HG02885 (cell line): Measurements from ENCODE around the gene WASHC4.
A peak's percentile ranks its signal among the peaks of the same experiment; 100 is the strongest.

Experiments used
- ATAC-seq: cut with Tn5 transposase; IDR thresholded peaks from one replicate; pipeline ENCODE4 v1.9.1; 2021; ENCODE audit warnings: mild to moderate bottlenecking; ENCODE audit not compliant: unreplicated experiment, poor library complexity

WASHC4 gene, protein sequence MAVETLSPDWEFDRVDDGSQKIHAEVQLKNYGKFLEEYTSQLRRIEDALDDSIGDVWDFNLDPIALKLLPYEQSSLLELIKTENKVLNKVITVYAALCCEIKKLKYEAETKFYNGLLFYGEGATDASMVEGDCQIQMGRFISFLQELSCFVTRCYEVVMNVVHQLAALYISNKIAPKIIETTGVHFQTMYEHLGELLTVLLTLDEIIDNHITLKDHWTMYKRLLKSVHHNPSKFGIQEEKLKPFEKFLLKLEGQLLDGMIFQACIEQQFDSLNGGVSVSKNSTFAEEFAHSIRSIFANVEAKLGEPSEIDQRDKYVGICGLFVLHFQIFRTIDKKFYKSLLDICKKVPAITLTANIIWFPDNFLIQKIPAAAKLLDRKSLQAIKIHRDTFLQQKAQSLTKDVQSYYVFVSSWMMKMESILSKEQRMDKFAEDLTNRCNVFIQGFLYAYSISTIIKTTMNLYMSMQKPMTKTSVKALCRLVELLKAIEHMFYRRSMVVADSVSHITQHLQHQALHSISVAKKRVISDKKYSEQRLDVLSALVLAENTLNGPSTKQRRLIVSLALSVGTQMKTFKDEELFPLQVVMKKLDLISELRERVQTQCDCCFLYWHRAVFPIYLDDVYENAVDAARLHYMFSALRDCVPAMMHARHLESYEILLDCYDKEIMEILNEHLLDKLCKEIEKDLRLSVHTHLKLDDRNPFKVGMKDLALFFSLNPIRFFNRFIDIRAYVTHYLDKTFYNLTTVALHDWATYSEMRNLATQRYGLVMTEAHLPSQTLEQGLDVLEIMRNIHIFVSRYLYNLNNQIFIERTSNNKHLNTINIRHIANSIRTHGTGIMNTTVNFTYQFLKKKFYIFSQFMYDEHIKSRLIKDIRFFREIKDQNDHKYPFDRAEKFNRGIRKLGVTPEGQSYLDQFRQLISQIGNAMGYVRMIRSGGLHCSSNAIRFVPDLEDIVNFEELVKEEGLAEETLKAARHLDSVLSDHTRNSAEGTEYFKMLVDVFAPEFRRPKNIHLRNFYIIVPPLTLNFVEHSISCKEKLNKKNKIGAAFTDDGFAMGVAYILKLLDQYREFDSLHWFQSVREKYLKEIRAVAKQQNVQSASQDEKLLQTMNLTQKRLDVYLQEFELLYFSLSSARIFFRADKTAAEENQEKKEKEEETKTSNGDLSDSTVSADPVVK

DNA sequence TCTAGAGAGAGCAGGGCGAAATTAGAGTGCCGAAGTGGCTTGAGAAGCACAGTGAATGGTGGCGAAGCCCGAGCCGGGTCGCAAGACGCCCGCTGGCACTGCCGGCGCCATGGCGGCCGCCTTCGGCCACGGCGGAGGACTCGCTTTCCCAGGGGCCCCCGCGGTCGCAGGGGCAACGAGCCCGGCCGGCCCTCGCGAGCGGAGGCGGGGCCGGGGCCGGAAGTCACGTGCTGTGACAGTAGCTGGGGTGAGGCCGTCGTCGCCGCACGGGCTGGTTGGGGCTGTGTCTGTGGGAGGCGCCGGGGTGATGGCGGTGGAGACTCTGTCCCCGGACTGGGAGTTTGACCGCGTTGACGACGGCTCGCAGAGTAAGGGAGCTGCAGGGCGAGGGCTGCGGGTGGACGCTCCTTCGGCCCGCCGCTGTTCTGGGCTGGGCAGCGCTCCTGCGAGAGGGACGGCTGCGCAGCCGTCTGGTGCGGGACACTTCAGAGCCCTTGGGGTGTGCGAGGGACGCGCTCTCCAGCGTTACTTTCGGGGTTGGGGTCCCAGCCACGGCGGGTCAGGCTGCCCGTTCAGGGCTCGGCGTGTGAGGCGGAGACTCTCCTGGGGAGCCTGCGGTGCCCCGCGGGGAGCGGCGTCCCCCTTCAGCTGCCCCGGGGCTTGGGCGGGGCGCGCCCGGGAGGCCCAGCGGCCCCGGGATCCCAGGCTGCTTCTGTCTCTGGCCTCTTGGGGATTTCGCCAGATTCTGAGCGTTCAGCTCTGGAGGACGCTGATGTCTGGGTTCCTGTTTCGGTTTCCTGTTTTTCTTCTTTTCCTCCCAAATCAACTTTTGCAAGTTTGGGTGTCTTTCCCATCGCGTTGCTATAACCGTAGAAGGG is at the start of gene WASHC4:
WASHC4 (plus strand) TSS at position 238 of the 878 bp plus-strand sequence; CDS start at position 308, 70 bp downstream.
- ATAC-seq: peak; percentile 90

DNA sequence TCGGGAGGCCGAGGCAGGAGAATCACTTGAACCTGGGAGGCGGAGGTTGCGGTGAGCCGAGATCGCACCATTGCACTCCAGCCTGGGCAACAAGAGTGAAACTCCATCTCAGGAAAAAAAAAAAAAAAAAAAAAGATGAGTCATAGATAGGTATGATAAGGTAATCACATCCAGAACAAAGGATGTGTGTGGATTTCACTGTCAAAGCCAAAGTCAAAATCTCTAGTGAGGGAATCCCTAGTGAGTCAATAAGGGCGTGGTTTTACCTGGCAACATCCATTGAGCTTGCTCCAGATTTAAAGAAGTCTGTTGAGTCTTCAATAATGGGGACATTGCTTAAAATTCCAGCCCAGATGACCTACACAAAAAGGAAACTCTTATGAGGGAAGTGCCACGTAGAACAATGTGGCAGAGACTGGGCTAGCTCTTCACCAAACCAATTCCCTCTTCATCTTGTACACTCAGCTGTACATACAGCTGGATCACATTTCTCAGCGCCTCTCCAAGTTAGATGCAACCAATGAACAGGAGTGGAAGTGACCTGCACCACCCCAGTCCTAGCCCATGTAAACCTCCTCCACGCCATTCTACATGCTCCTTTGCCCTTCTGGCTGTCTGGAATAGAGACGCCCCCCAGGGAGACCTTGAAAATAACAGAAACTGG is 46.7 kb upstream of the WASHC4 start:
- ATAC-seq: no peak

DNA sequence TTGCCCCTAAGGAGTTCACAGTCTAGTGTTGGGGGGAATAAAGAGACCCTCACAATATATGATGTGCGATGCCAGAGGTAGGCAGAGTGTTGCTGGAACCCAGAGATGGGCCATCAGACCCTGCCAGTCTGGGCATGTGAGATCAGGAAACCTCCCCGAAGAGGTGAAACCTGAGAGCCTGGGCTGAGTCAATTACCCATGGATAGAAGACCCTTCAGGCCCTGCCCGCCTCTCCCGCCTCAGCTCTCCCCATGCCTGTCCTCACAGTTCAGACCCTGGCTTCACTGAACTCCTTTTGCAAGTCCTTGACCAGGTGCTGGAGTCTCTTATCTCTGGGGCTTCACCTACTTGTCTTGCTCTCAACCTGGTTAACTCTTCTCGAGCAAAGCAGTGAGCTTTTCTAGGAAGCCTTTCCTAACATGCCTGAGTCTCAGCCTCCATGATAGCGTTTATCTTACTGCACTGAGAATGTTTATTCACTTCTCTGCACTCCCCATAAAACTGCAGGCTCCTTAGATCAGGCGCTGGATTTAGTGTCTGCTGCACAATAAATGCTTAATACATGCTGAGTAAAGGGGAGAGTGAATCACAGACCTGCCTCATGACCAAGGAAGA is 42.9 kb upstream of the WASHC4 start:
- ATAC-seq: no peak

DNA sequence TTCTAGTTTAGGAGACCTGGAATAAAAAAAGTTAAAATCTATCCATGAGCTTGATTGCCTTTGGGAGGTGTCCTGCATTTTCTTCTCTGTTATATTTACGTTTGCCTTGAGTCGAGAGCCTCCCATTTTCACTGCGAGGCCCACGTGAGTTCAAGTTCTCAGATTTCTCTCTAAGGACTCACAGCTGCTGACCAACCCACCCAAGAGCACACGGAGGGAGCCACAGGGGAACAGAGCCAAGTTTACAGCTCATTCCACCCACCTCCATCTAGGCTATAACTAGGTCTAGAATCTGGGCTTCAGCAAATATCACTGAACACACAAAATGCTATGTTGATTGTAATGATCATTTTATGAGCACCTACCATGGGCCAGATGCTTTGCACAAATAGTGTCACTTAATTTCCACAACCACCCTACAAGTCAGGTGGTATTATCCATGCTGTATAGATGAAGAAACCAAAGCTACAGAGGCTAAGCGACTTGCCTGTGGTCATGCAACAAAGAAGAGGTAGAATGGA is 40.0 kb upstream of the WASHC4 start:
- ATAC-seq: no peak

DNA sequence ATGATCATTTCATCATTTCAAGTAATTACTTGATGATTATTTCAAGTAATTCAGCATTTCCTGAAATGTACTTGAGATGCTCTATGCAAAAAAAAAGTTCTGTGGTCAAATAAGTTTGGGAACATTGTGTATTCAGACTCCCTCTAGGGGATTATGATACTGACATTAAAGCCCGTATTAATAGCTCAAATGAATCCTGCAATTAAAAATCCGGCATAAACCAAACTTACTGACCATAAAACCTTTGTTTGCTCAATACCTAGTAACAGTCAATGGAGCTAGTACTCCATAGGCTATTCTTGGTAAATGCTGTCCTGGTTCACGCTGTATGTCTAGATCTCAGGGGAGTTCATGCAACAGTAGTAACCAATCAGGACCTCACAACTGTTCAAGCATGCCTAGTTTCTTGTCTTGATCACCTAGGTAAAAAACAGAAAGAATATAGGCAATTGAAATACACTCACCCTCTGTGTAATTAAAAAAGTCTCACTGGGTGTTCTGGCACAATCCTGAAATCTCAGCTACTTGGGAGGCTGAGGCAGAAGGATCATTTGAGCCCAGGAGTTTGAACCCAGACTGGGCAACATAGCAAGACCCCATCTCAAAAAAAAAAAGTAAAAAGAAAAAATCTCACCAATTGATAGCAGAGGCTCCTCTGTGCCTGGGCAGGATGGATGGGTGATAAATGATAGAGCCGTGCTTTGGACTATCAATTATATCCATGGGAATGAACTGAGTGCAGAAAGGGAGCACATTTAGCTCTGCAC is 37.4 kb upstream of the WASHC4 start:
- no peak for ATAC-seq

DNA sequence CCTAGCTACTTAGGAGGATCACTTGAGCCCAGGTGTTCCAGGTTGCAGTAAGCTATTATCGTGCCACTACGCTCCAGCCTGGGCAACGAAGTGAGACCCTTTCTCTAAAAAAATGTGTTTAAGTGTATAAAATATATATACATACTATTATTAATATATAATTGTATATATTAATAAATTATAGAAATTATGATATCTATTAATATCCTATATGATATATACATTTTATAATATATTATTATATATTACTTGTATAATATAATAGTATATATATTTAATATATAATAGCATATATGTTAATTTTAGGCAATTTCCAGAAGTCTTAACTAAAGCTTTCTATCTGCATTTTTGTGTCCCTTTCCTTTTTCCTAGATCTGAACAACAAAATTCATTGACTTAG is 35.5 kb upstream of the WASHC4 start:
- no peak for ATAC-seq

DNA sequence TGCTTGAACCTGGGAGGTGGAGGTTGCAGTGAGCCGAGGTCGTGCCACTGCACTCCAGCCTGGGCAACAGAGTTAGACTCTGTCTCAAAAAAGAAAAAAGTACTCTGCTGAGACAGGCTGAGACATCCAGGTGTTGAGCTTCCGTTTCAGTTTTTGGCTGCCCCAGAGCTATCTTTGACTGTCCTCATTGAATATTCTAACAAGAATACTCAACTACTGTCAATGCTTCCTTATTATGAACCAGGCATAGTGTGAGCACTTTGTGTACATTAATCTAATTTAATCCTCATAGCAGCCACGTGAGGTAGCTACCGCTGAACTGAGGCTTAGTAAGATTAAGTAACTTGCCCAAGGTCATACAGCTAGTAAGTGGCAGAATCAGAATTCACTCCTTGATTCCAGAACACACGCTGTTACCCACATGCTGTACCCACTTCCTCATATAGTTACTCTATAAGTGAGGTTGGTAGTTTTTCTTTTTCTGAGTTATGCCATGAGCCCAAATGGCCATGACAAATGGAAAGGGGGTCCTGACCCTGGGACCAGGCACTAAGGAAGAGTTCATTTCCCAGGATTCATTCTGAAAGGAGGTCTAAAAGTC is 34.5 kb upstream of the WASHC4 start:
- peak; percentile 59 for ATAC-seq

DNA sequence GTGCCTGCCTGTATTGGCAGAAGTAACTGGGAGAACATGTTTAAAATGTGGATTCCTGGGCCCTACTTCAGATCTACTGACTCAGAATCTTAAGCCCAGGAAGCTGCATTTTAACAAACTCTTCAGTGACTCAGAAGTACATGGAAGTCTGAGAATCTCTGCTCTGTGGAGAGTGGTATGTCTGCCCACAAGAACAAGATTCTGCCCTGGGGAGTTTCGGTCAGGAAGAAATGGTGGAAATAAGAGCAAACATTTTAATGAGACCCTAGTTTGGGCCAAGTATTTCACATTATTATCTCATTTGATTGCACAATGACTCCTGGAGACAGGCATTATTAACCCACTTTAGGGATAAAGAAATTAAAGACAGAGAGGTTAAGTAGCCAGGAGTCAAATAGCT is 31.4 kb upstream of the WASHC4 start:
- ATAC-seq: no peak

DNA sequence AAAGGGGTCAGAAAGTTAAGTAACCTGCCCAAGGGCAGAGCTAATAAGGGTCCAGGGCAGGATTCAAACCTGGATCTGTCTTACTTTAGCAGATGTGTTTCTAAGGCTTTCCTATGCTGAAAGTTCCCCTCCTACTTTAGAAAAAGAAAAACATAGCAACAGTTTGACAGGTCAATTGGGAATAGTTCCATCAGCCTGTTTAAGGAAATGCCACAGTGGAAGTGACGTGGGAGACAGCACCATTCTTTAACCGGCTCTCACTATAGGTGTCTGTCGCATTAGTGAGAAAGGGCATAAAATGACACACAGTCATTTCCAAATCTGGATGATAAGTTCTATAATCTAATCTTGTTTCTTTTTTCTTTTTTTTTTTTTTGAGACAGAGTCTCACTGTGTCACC is 30.6 kb upstream of the WASHC4 start:
- no peak for ATAC-seq

DNA sequence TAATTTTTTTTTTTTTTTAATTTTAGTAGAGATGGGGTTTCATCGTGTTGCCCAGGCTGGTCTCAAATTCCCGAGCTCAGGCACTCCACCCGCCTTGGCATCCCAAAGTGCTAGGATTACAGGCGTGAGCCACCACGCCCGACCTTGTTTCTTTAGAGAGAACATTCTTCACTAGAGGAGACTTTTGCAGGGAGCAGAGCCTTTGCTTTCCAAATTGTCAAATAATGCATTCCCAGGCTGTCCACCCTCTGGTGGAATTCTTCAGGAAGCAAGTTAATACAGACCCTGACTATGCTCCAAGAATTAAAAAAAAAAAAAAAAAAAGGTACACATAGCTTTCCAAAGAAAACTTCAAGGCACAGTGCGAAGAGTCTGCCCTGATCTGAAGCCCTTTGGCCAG is 30.1 kb upstream of the WASHC4 start:
- no peak for ATAC-seq

DNA sequence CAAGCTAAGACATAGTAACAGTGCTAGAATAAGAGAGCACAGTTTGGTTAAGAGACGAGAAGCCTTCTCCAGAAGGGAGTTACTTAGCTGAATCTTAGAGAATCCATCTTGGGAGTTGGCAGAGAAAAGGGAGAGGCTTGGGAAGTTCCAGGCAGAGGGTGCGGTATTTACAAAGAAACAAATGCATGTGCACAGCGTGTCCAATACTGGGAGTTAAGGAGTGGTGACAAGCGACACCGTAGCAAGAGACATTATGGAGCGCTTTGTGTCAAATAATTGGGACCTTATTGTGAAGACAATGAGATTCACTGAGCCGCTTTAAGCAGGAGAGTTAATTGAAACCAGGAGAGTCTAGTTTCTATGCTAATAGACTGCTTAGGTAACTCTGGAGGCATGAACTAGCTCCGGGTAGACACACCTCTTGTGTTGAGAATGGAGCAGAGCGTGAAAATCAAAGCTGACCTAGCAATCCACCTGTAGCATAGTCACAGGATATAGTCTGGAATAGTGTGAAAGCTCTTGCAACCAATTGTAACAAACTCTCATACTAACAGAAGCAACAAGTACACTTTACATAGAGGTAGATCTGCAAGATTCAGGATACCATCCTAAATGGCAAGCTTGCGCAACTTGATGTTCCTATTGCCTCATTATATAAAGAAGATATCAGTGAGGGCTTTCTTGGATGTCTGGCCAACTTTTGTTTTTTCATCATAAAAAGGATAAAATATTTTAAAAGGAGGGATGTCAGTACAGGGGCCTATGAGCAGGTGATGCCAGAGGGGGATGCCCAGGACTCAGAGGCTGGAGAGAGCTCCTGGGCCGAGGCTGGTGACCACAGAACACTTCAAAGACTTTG is 28.6 kb upstream of the WASHC4 start:
- no peak for ATAC-seq

DNA sequence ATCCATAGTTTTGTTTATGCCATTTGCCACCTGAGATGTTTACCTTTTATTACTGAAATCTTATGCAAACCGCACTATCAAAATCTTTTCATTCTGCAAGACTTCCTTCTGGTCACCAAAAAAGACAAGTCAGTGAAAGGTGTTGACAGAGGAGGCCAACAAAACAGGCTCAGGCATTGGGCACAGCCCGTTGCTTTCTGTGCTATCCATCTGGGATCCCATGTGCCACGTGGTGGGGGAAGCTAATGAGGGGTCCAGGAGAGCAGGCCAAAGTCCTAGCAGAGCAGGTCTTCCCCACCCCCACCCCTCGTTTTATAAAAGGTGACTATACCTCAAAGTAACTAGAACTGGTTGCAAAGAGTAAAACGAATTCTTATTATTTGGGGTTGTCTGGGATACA is 24.5 kb upstream of the WASHC4 start:
- ATAC-seq: no peak

DNA sequence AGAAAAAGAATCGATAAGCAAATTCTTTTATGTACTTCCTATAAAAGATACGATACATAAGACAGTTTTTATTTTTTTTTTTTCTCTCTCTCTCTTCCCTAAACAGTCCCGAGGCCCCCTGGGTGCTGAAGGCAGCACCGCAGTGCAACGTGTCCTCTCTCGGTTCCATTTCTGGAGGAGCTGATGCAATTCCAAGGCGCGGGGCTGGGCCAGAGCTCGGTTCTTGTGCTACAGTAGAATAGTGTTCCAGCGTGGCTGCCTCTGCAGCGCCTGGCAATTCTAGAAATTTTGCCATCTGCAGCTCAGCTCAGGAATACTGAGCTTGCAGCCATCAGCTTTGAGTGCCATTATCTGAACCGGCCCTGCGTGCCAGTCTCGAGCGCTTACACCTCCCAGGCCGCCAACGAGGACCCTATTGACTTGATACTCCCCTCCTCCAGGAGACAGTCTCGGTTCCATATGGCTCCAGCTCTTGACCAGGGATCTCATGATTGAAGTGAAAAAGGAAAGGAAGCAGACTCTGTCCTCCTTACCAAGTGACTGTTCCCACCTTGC is 23.9 kb upstream of the WASHC4 start:
- no peak for ATAC-seq

DNA sequence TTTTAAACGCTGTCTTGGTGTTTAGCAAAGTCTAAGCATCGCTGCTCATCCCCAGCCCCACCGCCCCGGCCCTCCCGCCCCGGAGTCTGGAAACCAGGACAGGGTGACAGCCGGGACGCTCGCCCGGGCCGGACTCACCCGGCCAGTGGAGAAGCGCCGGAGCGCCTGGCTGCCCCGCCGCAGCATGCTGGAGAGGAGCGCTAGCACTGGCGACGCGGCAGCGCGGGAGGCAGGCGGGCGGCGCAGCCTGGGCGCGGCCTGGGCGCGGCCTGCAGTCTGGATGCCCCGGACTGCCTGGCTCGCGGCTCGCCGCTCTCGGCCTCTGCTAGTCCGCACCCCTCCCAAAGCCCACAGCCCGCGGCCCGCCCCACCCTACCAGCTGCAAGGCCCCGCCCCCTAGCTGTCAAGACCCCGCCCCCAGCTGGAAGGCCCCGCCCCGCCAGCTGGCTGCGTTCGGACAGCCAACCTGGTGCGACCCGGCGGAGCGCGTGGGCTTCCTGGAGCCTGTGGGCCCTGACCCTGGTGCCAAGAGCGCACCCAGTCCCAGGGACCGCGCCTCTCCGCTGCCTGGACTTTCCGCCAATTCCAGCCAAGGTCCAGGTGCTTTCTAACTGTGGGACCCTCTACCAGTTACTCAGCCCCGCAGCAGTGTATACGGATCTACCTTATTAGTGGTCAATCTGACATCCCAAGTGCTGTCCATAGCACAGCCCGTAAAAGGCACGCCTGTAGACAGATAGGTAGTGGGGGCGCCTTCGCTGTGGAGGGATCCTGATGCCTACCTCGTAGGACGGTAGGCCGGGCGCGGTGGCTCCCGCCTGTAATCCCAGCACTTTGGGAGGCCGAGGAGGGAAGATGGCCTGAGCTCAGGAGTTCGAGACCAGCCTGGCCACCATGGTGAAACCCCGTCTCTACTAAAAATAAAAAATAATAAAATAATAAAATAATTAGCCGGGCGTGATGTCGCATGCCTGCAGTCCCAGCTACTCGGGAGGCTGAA is 23.0 kb upstream of the WASHC4 start, which contains the start of gene ALDH1L2:
ALDH1L2 (minus strand) TSS at position 208 of the 1,000 bp plus-strand sequence; CDS start at position 186, 22 bp downstream.
- ATAC-seq: peak; percentile 71

DNA sequence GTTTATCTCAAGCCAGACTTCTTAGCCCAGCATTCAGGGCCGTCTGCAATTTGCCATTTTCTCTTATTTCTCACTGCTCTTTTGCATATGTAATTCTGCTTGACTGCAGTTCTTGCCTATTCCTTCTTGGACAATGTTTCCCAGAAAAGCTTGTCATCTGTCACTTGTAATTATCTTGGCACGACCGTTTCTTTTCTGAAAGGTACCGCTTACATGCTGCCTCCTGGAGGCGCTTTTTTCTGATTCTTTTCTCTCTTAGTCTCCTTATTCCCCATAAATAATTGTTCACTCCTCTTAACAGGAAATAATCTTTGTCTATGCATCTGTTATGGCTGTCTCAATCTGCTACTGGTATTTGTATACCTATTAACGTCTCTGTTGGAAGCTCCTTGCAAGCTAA is 22.0 kb upstream of the WASHC4 start:
- no peak for ATAC-seq
